HG03066 (cell line): ENCODE results near the gene ENO3.

ENCODE experiments used
- ATAC-seq: cut with Tn5 transposase; IDR thresholded peaks from one replicate; pipeline ENCODE4 v1.9.1; 2021; ENCODE audit warnings: low read depth; ENCODE audit not compliant: unreplicated experiment

ENO3 gene

GRCh38 chr17:4936436-4936835, 14.5 kb upstream of the ENO3 start:
- no peak for ATAC-seq

GRCh38 chr17:4937553-4937952, 13.4 kb upstream of the ENO3 start:
- no peak for ATAC-seq

GRCh38 chr17:4938069-4938491, 12.8 kb upstream of the ENO3 start:
- no peak for ATAC-seq

GRCh38 chr17:4938688-4939545, 12.0 kb upstream of the ENO3 start:
- no peak for ATAC-seq

GRCh38 chr17:4939546-4939795, 11.4 kb upstream of the ENO3 start:
- no peak for ATAC-seq

DNA sequence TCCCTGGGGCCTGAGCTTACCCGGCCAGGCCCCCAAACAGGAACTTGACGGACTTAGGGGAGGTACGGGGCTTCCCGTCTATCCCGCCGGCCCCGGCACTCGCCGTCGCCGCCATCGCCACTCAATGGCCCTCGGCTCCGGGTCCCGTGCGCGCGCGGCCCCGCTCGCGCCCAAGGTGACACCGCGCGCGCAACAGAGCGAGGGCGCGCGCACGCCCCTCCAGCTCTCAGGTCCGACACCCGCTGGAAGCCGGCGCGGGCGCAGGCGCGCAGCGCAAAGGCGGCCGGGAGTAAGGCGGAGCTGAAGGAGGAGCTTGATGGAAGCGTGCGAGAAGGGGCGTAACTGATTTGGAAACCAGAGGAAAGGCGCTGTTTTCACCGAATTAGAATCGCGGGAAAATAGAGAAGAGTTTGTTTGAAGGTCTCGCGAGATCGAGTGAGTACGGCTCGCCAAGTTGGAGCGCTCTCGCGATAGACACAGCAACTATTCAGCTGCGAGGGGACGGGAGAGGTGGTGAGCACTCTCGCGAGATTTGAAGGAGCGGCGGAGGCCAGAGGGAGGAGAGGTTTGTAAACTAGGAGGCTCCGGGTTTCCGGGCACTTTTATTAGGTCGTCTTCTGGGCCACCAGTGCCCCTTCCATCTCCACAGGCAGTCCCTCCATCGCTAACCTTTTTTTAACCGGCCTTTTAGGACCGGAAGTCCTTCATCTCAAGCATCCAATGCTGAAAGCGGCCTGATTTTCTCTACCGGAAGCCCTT, 10.9 kb upstream of the ENO3 start, which contains the start of the genes RNF167 and SLC25A11:
TSS of gene RNF167 (plus strand) at position 473 of the 759 bp plus-strand sequence. CDS start 642 bp downstream, outside the sequence.
TSS of gene SLC25A11 (minus strand) at position 251 of the 759 bp plus-strand sequence. CDS start at position 115, 136 bp downstream.
- peak; percentile 72 for ATAC-seq

- no peak for ATAC-seq
Observed at GRCh38 chr17:4940555-4941318, 10.2 kb upstream of the ENO3 start.

DNA sequence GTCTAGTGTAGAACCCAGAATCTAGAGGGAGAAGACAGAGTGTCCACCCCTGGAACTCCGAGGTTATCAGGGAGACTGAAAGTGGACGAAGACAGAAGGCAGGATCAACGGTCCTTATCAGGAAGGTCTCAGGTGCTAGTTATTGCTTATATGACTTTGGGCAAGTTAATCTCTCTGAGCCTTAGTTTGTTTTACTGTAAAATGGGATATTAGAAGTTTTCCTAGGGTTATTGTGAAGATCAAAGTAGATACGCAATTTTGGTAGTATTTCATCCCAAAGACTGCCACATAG, 9.7 kb upstream of the ENO3 start:
- no peak for ATAC-seq

GRCh38 chr17:4942760-4943508, 8.0 kb upstream of the ENO3 start:
- no peak for ATAC-seq

GRCh38 chr17:4944163-4944553, 6.8 kb upstream of the ENO3 start:
- ATAC-seq = no peak

DNA sequence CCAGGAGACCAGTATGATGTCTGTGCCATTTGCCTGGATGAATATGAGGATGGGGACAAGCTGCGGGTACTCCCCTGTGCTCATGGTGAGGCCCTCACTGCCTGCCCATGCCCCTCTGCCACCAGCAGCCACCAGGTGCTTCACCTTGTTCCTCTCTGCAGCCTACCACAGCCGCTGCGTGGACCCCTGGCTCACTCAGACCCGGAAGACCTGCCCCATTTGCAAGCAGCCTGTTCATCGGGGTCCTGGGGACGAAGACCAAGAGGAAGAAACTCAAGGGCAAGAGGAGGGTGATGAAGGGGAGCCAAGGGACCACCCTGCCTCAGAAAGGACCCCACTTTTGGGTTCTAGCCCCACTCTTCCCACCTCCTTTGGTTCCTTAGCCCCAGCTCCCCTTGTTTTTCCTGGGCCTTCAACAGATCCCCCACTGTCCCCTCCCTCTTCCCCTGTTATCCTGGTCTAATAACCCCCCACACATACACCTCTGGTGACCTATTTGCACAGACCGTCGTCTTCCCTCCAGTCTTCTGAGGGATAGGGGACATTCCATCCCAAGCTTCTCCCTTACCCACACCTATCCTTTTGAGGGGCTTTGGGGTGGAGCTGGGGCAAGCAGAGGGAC, 6.3 kb upstream of the ENO3 start:
- ATAC-seq = no peak

DNA sequence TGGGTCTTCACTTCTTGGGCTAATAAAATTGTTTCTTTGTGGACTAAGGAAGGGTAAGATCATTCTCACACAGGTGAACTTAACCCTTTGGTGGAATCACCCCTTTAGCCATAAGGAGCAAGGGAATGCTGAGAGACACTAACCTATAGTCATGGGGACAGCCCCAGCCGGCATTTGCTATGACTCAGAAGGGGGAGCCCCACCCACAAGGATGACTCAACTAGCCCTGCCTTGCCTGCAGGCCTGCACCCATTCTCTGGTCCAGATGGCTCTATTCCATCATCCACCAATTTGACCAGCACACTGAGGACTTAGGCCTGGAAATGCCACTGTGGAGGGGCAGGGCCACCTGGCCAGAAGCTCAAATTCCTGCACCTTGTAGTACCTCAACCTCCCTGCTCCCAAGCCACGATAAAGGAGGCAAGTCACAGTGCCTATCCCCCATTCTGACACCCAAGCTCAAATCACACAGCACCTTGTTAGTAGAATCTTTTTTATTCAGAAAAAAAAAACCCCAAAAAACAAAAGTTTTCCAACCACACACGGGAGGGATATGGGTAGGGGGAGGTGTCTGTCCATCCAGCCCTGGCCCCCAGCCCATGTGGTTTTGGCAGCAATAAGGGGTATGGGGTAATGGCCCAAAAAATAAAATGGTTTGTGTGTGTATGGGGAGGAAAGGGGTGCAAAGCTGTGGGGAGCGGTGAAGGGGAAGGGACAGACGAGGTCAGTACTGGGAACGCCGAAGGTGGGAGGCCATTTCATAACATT, 5.6 kb upstream of the ENO3 start:
- ATAC-seq = no peak

- ATAC-seq = no peak
Observed at GRCh38 chr17:4945944-4946280, 5.0 kb upstream of the ENO3 start.

GRCh38 chr17:4946312-4946976, 4.5 kb upstream of the ENO3 start:
- no peak for ATAC-seq

DNA sequence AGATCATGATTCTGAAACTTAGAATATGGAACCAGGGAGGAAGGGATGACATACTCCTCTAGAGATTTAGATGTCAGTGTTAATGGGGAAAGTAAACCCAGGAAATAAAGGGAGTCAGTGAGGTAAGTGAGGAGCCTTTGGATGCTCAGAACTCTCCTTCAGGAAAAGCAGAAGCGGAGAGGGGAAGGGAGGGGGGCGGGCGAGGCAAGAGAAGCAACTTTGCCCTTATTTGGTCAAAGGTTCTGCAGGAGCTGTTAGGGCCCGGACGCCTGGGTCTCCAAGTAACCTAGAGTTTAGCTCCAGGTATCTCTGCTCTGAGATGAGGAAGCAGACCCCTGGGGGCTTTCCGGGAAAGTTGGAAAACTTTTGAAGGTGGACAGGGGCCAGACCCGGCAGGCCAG, 3.9 kb upstream of the ENO3 start:
- no peak for ATAC-seq

GRCh38 chr17:4947411-4948165, 3.3 kb upstream of the ENO3 start:
- no peak for ATAC-seq

- no peak for ATAC-seq
Observed at GRCh38 chr17:4948166-4948930, 2.6 kb upstream of the ENO3 start, which contains the start of gene PFN1. TSS of gene PFN1 (minus strand) at chr17:4948530. CDS start at chr17:4948394, 136 bp downstream.

DNA sequence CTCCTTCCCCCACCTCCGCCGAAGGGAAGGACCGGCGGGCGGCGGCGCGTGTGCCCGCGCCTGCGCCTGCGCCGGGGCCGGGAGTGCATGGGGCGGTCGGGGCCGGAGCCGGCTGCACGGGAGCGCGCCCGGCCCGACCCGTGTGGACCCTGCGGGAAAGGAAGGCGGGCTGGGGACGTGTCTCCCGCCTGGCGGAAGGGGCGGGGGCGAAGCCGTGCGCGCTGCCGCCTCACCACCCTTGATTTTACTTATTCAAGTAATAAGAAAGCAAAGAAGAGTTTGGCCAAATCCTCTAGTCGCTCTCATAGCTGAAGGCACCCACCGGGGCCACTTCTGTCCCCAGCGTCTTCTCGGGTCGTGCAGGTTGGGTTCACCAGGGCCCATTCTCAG, 2.0 kb upstream of the ENO3 start:
- no peak for ATAC-seq
